Suprapubic skin (tissue), 4 donors: Measurements from ENCODE around the gene SRGAP1. TPM values are rescaled to one million over a fixed set of nuclear protein-coding genes. Genes with fewer than 3 reads are reported as not detected.

Experiments used
- DNase-seq, 2 donors: peaks; one replicate each; pipeline ENCODE4 v3.0.0-alpha.2; 2019; ENCODE audit warnings: low spot score in 2 of 2
- H3K27ac ChIP-seq: fragments of 200-600 bp; sonication (generic); one replicate; pipeline ENCODE4 v1.5.1; 2019
- H3K27me3 ChIP-seq: fragments of 200-600 bp; sonication (generic); one replicate; pipeline ENCODE4 v1.5.1; 2019
- H3K36me3 ChIP-seq: fragments of 200-600 bp; sonication (generic); one replicate; pipeline ENCODE4 v1.5.1; 2019
- H3K4me1 ChIP-seq: fragments of 200-600 bp; sonication (generic); one replicate; pipeline ENCODE4 v1.5.1; 2019
- H3K4me3 ChIP-seq: fragments of 200-600 bp; sonication (generic); one replicate; pipeline ENCODE4 v1.5.1; 2019; ENCODE audit warnings: mild to moderate bottlenecking
- H3K9me3 ChIP-seq: fragments of 200-600 bp; sonication (generic); one replicate; pipeline ENCODE4 v1.5.1; 2019
- CTCF ChIP-seq, 2 donors: fragments of 200-600 bp in 1 of 2; fragments of 450-650 bp in 1 of 2; sonication (generic) in 1 of 2; IDR thresholded peaks; one replicate each; pipeline ENCODE4 v1.5.1; 2016 to 2019; ENCODE audit warnings: antibody characterized with exemption in 2 of 2, mild to moderate bottlenecking in 1 of 2, moderate library complexity in 1 of 2
- EP300 ChIP-seq: sonication (generic); formaldehyde crosslinking; IDR thresholded peaks from one replicate; pipeline ENCODE4 v1.6.1; 2017; ENCODE audit warnings: antibody characterized with exemption
- POLR2A ChIP-seq, 2 donors: fragments of 450-650 bp; IDR thresholded peaks; one replicate each; pipeline ENCODE4 v1.6.1; 2017; ENCODE audit warnings: antibody characterized with exemption in 2 of 2, mild to moderate bottlenecking in 2 of 2, moderate library complexity in 2 of 2
- POLR2AphosphoS5 ChIP-seq, 3 donors: sonication (generic); formaldehyde crosslinking; IDR thresholded peaks; one replicate each; pipeline ENCODE4 v1.6.1; 2017; ENCODE audit warnings: antibody characterized with exemption in 3 of 3
- WGBS: methylation state at CpG from one replicate; pipeline ENCODE4 v1.1.5; 2018; 5-methylcytosine and 5-hydroxymethylcytosine counted together
- total RNA-seq, 4 donors: library from RNA; depleted of rRNA; stranded (reverse); fragments of >200 nt; gene quantifications; one replicate each; pipeline ENCODE4 v1.1.0, GENCODE V29; 2016

Gene SRGAP1
- total RNA-seq, 4 donors from 2014 or later, result 8.4 to 10.9 (median 9.8) TPM

DNA sequence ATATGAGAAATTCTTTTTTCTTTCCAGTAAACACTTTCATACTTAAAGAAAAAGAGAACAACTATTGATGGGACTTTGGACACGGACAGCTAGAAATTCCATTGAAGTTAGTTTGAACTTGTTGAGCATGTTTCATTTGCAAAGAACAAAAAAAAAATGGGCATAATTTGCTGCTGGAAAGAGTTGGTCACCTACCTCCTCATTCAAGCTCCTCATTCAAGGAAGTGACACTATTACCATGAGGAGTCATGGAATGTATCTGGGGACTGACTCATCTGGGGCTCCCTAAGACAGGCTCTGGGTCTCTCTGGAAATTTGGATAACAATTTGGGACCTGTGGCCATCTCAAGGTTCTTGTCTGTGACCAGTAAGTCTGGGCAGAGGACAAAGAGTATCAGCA lies 327.2 kb downstream of the SRGAP1 start:
- Histone ChIP-seq H3K27ac (no peak overlapping the region), H3K4me3 (no peak overlapping the region), H3K9me3 (no peaks in the 10 kb centered on the region), H3K4me1 (peaks cover 5% of the 10 kb centered on the region), H3K27me3 (no peaks in the 10 kb centered on the region), H3K36me3 (no peaks in the 10 kb centered on the region)
- 52% methylated on average over 1 of the region's 1 CpG for WGBS
- DNase-seq, result no peak
- TF ChIP-seq EP300 (no peak), POLR2AphosphoS5 (IDR thresholded peaks at IDR 0.05) (no peak), POLR2A (IDR thresholded peaks at IDR 0.05) (no peak)

GRCh38 chr12:64172143-64172970 lies 327.9 kb downstream of the SRGAP1 start:
- Histone ChIP-seq H3K4me3 (no peak overlapping the region), H3K4me1 (peaks cover 5% of the 10 kb centered on the region), H3K9me3 (no peaks in the 10 kb centered on the region), H3K27ac (no peak overlapping the region), H3K27me3 (no peaks in the 10 kb centered on the region), H3K36me3 (no peaks in the 10 kb centered on the region)
- no peak for DNase-seq
- TF ChIP-seq CTCF (IDR thresholded peaks at IDR 0.05), result no peak
- TF ChIP-seq POLR2A (IDR thresholded peaks at IDR 0.05), result no peak
- TF ChIP-seq EP300, result no peak
- no peak for TF ChIP-seq POLR2AphosphoS5 (IDR thresholded peaks at IDR 0.05)
- WGBS, result 62% methylated on average over 1 of the region's 1 CpG

GRCh38 chr12:64173456-64173855 lies 329.0 kb downstream of the SRGAP1 start:
- 93% methylated on average over 3 of the region's 3 CpGs for WGBS
- Histone ChIP-seq H3K36me3 (no peaks in the 10 kb centered on the region), H3K27me3 (no peaks in the 10 kb centered on the region), H3K27ac (no peak overlapping the region), H3K4me3 (no peak overlapping the region), H3K4me1 (peaks cover 5% of the 10 kb centered on the region), H3K9me3 (no peaks in the 10 kb centered on the region)
- no peak for DNase-seq
- TF ChIP-seq POLR2AphosphoS5 (IDR thresholded peaks at IDR 0.05), result no peak
- no peak for TF ChIP-seq CTCF (IDR thresholded peaks at IDR 0.05)
- no peak for TF ChIP-seq EP300
- no peak for TF ChIP-seq POLR2A (IDR thresholded peaks at IDR 0.05)

GRCh38 chr12:64175254-64175945 lies 330.9 kb downstream of the SRGAP1 start:
- H3K9me3 ChIP-seq, result no peaks in the 10 kb centered on the region
- H3K4me1 ChIP-seq, result peaks cover under 1% of the 10 kb centered on the region
- no peak overlapping the region for H3K4me3 ChIP-seq
- TF ChIP-seq POLR2A (IDR thresholded peaks at IDR 0.05) (no peak), EP300 (no peak), CTCF (IDR thresholded peaks at IDR 0.05) (no peak), POLR2AphosphoS5 (IDR thresholded peaks at IDR 0.05) (no peak)
- H3K27ac ChIP-seq, result no peak overlapping the region
- H3K27me3 ChIP-seq, result no peaks in the 10 kb centered on the region
- H3K36me3 ChIP-seq, result no peaks in the 10 kb centered on the region
- no peak for DNase-seq
- WGBS, result 66% methylated on average over 2 of the region's 2 CpGs

DNA sequence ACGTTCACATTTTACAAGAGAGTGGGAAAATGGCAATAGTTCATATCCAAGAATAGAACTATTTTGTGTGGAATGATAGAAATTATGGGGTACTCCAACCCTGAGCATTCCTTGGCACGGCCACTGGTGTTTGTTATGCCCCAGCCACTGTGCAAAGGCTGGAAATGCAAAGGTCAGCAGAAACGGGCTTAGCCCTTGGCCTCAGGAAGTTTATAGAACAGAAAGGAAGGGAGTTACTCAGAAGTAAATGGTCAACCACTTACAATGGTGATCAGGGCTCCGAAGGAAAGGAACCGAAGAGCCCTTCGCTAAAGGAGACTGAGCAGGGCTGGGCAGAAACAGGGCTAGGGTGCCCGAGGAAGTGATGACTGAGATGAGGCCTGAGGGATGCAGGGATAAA lies 332.5 kb downstream of the SRGAP1 start:
- Histone ChIP-seq H3K36me3 (no peaks in the 10 kb centered on the region), H3K27ac (no peak overlapping the region), H3K27me3 (no peaks in the 10 kb centered on the region), H3K9me3 (no peaks in the 10 kb centered on the region), H3K4me3 (no peak overlapping the region), H3K4me1 (peaks cover 15% of the 10 kb centered on the region)
- TF ChIP-seq POLR2A (IDR thresholded peaks at IDR 0.05) (no peak), POLR2AphosphoS5 (IDR thresholded peaks at IDR 0.05) (no peak), EP300 (no peak), CTCF (IDR thresholded peaks at IDR 0.05) (no peak)
- 87% methylated on average over 7 of the region's 7 CpGs for WGBS
- no peak for DNase-seq
